HL-60/S4 treated with phorbol 12-myristate 13-acetate at 8.2 ng/mL for 4 days and 3 days (cell line): Measurements from ENCODE around the gene RAB3A.

Experiments used
- in situ Hi-C: fragments of 300-500 bp; cut with MboI; formaldehyde crosslinking; loops from 2 replicates; pipeline ENCODE4 v1.15.0; 2022; ENCODE audit warnings: low sequenced_read_pairs

RAB3A gene

GRCh38 chr19:18202778-18203407, 949 bp downstream of the RAB3A start:
- in situ Hi-C loops: loop anchor here (25.0 kb wide), 1 partner anchor 134 kb away; the partner anchor contains the start of gene PGPEP1

- in situ Hi-C loops: loop anchor here (25.0 kb wide), 1 partner anchor 135 kb away; the partner anchor contains the start of gene PGPEP1
Observed at GRCh38 chr19:18202397-18202777, 1.5 kb downstream of the RAB3A start.

- in situ Hi-C loops: no loop called here
Observed at GRCh38 chr19:18198374-18198773, 5.5 kb downstream of the RAB3A start.

- in situ Hi-C loops: no loop called here
Observed at GRCh38 chr19:18197941-18198340, 5.9 kb downstream of the RAB3A start.

GRCh38 chr19:18197306-18197705, 6.5 kb downstream of the RAB3A start:
- in situ Hi-C loops: no loop called here

- in situ Hi-C loops: no loop called here
Observed at GRCh38 chr19:18196511-18196845, 7.4 kb downstream of the RAB3A start.

- in situ Hi-C loops: no loop called here
Observed at GRCh38 chr19:18194554-18195238, 9.1 kb downstream of the RAB3A start.

- in situ Hi-C loops: no loop called here
Observed at GRCh38 chr19:18194181-18194530, 9.7 kb downstream of the RAB3A start.

- in situ Hi-C loops: no loop called here
Observed at GRCh38 chr19:18193388-18194180, 10.3 kb downstream of the RAB3A start.

GRCh38 chr19:18192673-18193387, 11.0 kb downstream of the RAB3A start, which contains the start of gene MPV17L2:
TSS of gene MPV17L2 (plus strand) at chr19:18193218. CDS start at chr19:18193282, 64 bp downstream.
- in situ Hi-C loops: no loop called here

GRCh38 chr19:18191640-18192062, 12.2 kb downstream of the RAB3A start:
- in situ Hi-C loops: no loop called here

GRCh38 chr19:18190278-18190677, 13.6 kb downstream of the RAB3A start:
- in situ Hi-C loops: no loop called here

- in situ Hi-C loops: no loop called here
Observed at GRCh38 chr19:18185538-18185937, 18.3 kb downstream of the RAB3A start.

GRCh38 chr19:18183529-18183928, 20.3 kb downstream of the RAB3A start:
- in situ Hi-C loops: no loop called here

GRCh38 chr19:18179957-18180356, 23.9 kb downstream of the RAB3A start:
- in situ Hi-C loops: no loop called here

- in situ Hi-C loops: no loop called here
Observed at GRCh38 chr19:18176367-18177310, 27.2 kb downstream of the RAB3A start.

- in situ Hi-C loops: no loop called here
Observed at GRCh38 chr19:18174983-18175382, 28.9 kb downstream of the RAB3A start.

GRCh38 chr19:18173572-18174288, 30.1 kb downstream of the RAB3A start, which contains the start of gene IFI30:
TSS of gene IFI30 (plus strand) at chr19:18173813. CDS start at chr19:18173842, 29 bp downstream.
- in situ Hi-C loops: no loop called here

- in situ Hi-C loops: no loop called here
Observed at GRCh38 chr19:18173054-18173571, 30.7 kb downstream of the RAB3A start.
